Stimulated activated CD8-positive, alpha-beta memory T cell treated with anti-CD3 and anti-CD28 coated beads, Interleukin-15, amount 100 ng/mL, for 4 hours (primary cell): ENCODE data around the gene IZUMO1R.
"Not testable (repeated sequence)": the region's sequence is repeated elsewhere in the genome, so short reads cannot be mapped to it uniquely, and the experiment has no call there.

Source experiments
- DNase-seq, 2 donors: peaks; one replicate each; pipeline ENCODE4 v3.0.0-alpha.2; 2020; ENCODE audit warnings: low read depth in 2 of 2

Gene IZUMO1R

DNA sequence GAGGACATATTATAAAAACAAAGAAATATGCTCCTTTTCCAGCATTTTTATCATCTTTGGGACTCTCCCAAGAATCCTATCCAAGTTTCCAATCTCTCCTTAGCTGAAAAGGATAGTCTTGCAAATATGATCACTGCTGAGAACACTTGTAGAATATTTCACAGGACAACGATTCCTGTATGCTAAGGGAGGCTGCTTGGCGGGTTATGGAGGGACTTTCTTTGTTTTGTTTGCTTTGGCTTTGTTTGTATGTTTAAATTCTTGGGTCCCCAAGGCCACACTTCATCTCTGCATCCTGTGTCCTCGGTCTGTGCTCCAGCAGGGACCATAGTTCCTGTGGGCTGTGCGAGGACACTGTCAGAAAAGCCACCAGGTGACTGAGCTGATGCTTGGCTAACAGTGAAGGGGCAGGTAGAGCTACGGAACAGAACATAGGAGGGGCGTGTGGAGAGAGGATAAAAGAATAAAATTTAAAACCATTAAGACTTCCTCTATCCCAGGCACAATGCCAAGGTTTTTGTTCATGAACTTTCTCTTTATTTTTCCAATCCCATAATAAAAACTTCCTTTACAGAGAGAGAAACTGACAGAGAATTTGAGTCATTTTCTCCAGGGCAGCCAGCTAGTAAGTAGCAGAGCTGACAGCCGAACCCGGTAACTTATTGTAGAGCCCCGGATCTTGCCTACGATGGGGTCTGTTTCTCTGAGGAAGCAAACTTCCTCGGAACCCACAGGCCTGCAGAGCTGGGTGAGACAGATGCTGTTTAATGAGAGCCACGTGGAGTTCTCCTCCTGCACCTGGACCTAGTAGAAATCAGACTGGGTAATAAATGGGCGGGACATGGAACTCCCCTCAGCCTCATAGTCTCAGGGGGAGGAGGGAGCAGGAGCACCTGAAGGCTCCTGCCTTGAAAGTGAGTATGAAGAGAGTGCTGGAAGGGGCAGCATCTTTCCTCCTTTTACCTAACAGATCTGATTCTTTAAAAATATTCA is at the start of gene IZUMO1R:
TSS of gene IZUMO1R (plus strand) at position 615 of the 993 bp plus-strand sequence. CDS start 1,057 bp downstream, outside the sequence.
- DNase-seq = no peak

DNA sequence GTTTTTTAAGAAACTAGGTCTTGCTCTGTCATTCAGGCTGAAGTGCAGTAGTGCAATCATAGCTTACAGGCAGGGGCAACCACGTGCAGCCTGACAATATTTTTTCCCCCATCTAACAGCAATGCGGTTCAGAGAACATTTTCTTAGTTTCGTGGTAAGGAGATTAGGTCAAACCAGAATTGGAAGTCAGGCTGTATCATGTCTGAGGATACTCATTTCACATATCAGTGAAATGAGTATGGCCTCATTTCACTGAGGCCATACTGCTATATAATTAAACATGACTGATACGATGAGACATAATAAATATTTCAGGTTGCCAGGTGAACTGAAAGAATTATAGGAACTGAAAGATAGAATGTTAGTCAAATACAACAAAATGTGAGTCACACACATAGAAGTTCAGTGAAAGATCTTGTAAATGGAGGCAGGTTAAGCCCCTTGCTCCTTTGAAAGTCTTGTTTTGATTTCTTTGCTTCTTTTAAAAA is 32.5 kb upstream of the IZUMO1R start:
- no peak for DNase-seq

DNA sequence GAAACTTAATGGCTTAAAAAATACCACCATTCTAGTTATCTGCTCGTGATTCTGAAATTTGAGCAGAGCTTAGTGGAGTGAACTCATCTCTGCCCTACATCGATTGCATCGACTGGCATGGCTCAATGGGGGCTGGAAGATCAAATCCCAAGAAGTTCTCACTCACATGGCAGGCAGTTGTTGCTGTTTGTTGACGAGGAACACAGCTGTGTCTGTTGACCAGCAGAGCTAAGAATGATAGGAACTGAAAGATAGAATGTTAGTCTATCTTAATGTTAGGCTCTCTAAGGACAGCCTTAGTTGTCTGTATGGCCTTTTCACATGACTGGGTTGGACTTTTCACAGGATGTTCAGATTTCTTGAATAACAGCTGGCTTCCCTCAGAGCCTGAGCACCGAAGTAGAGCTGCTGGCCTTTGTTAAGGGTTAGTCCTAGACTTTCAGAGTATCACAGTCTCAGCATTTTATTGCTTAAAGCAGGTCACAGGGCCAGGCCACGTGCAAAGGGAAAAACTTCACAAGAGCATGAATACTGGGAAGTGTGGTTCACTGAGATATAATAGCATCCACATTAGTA is 31.6 kb upstream of the IZUMO1R start:
- DNase-seq = no peak

DNA sequence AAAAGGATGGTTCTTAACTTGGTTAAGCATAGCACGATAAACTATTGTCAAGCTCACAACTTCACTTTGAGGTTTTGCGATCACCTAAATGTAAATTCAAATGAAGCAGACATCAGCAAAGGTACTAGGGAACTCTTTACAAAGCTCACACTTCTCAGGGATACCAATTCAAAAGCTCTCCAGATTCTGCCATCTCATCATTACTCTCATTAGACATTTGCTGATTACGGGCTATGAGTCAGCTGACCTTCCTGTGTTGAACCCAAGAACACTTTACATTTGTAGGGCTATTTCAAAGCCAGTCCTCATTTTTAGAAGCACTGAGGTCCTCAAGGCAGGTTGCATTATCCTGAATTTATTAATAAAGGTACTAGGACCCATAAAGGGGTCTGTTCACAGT is 28.4 kb upstream of the IZUMO1R start:
- no peak for DNase-seq

DNA sequence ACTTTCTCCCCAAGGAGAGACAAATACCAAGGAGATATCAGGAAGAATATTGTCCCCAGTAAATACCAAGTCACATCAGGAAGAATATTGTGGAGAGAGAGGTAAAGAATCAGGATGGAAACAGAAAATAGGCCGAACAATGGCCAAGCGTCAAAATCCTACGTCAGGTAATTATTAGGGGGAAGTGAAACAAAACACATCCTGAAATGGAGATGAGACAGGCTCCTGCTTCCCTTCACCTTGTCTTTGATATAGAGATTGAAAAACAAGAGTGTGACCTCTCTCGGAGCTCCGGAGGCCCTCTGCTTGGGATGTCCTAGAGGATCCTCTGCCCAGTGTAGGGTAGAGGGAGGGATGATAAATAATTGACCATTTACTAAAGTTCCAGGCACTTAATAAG is 27.4 kb upstream of the IZUMO1R start:
- DNase-seq = no peak

DNA sequence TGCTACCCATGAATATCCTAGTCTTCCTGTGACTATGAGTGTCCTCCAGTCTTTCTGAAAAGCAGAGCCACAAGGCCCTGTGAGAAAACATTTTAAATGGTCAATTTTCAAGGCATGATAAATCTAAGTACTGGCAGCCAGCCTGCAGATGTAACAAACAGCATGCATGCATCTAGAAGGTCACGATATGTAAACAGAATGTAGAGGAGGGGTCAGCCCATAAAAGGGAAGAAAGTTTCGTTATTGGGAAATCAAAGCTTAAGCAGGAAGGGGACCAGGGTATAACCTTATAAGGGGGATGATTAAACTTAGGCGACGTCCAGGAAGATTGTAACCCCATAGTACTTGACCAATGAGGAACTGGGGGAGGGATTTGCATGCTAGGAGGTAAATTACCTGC is 26.2 kb upstream of the IZUMO1R start:
- not testable (repeated sequence) for DNase-seq

DNA sequence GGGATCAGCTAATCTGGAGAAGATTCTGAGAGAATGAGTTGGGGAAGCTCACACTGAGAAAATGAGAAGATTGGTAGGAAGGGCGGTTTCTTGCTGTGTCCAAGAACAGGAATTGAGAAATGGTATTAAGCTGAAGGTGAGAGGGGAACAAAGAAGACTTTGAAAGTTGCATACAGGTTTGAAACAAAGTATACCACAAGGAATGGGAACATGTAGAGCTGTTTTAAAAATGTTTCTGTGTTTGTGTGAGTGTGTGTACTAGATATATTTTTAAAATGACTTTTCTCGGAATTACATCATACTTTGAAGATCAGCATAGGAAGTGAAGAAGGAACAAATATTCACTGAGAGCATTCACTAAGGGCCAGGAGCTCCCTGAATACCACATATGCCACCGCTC is 24.4 kb upstream of the IZUMO1R start:
- no peak for DNase-seq

DNA sequence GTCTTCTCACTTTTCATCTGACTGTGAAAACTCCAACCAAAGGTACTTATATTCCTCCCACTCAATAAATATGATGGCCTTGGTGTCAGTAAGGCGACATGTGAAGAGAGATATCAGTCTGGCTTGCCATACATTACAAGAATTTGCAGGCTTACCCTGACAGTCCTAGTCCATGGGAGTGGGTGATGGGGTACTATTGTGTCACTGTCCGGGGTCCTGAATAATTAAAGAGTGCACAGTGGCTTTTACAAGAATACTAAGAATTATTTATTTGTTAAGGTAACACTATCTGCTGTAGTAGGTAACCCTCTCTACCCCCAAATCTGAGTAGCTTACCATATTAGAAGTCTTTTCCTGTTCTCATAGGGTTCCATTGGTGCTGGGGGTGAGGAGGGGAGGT is 23.1 kb upstream of the IZUMO1R start:
- DNase-seq = no peak

DNA sequence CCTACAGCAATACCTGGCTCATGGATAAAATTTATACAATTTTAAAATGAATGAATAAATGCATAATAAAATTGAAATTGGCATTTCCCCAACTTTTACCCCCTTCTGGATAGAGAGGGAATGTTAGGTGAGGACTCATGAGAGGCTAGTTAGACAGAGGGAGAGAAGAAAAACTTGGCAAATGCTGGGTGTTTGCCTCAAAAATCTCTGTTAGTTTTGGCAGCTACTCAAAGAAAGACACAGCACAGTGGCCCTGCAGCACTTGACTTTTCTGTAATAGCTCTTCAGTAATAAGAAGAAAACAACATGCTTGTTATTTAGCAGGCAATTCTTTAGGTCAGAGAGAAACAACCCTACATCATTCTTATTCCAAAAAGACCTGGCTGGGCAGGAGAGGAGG is 20.7 kb upstream of the IZUMO1R start:
- no peak for DNase-seq

DNA sequence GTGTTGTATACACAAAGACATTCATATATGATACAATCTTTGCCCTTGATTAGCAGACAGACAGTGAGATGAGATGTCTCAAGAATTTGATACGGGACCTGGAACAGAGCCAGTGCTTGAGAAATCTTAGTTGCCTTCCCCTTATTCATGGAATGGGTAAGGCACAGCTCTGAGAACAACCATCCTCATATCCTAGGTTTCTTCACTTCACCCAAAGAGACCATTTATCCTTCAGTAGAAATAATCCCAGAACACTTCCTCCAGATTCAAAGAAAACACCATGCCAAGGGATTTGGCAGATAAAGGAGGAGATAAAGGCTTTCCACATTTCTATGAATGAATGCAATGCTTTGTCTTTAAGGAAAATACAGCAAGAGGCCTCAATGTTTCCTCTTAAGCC is 8.8 kb upstream of the IZUMO1R start:
- no peak for DNase-seq

DNA sequence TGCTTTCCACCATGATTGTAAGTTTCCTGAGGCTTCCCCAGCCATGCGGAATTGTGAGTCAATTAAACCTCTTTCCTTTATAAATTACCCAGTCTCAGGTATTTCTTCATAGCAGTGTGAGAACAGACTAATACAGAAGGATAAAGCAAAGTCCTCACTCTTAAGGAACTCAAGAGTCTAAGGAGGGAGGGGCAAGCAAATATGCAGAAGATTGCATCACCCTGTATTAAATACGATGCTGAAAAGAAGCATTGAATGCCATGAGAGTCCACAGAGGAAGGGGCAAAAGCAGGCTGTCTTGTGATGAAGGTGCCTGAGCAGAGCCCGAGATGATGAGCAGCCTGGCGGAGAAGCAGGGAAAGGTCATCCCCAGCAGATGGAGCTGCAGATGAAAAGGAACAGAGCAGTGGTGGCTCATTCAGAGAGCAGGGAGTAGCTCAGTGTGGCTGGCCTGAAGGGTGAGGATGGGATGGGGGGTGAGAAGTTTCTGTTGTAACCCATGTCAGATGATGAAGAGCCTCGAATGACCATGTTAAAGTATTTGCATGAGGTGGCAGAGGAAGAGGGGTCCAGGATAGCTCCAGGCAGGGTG is 6.3 kb upstream of the IZUMO1R start:
- no peak for DNase-seq

DNA sequence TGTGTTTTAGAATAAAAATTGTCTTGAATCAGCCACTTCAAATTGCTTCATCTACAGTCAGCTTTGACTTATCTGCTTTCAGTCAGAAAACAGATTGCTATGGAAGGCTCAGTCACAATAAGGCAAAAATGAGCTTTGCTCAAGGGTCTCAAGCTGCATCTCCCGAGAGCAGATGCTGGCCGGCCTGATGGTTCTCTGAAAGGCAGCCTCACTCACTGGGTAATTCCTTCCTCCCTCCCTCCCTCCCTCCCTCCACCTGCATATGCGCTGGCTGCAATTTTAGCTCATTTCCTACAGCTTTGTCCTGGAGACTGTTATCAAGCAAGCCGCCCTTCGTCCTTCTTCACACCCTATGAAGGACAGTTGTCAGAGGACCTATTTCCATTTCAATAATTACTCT is 1.6 kb upstream of the IZUMO1R start:
- no peak for DNase-seq

DNA sequence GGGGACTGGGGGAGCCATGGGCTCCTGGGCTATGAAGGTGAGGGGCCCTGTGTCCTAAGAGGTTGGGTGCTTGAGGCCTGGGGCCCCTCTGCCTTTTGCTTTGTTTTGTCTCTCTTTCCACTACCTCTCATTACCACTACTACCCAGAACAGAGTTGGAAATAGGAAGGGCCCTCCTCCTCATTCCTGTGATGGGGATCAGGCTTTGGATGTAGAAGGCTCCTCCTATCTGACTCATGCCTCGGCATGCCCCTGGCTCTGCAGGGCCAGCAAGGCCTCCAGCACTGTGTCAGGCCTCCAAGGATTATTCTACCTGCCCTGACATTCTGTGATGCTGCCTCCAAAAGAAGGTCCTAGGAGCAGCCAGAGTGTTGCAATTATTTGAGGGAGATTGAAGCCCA is 766 bp downstream of the IZUMO1R start:
- no peak for DNase-seq

DNA sequence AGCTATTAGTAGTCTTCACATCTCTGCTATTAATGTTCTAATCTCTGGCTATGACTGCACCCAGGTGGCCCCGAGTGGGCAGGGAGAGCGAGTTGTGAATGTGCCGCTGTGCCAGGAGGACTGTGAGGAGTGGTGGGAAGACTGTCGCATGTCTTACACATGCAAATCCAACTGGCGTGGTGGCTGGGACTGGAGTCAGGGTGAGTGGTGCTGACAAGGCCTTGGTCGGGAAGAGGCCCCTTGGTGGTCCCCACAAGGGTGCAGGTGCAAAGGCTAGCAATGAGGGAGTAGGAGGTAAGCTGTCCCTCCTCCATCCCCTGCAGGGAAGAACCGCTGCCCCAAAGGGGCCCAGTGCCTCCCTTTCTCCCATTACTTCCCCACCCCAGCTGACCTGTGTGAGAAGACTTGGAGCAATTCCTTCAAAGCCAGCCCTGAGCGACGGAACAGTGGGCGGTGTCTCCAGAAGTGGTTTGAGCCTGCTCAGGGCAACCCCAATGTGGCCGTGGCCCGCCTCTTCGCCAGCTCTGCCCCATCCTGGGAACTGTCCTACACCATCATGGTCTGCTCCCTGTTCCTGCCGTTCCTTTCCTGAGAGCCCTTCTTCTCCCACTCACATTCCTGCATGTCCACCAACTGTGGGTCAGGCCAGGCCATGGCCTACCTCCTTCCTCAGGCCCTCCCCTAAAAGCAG is 2.9 kb downstream of the IZUMO1R start:
- DNase-seq = no peak

DNA sequence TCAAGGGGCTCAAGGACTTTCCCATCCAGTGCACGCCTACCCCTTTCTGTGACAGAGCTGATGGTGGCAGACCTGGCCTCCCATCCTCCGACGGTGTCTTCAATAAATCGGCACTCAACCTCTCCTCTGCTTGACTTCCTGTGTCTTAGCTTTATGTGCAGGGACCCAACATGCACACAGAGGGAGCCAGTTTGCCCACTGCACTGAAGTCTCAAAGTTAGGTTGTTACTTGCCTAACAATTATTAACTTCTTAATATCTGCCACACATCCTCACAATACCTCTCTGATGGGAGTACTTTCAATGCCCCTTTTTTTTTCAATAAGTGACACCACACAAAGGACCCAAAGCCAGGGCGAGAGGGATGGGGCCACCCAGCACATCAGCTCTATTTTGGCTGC is 3.6 kb downstream of the IZUMO1R start:
- no peak for DNase-seq

DNA sequence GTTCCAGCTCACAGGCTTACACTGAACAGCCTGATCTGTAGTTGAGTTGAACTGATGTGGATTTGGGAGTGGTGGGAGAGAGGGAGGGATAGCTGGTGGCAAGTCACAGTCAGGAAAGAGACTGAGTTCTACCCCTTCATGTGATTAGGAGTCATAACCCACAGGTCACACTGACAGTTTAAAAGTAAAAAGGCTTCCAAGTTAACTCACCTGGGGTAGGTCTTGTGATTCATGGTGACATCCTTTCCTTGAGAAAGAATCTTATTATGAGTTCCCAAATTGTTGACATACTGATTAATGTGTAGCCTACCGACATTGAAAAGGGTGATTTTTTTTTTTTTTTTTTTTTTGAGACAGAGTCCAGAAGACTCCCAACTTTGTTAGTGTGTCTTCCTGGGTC is 5.4 kb downstream of the IZUMO1R start:
- no peak for DNase-seq

DNA sequence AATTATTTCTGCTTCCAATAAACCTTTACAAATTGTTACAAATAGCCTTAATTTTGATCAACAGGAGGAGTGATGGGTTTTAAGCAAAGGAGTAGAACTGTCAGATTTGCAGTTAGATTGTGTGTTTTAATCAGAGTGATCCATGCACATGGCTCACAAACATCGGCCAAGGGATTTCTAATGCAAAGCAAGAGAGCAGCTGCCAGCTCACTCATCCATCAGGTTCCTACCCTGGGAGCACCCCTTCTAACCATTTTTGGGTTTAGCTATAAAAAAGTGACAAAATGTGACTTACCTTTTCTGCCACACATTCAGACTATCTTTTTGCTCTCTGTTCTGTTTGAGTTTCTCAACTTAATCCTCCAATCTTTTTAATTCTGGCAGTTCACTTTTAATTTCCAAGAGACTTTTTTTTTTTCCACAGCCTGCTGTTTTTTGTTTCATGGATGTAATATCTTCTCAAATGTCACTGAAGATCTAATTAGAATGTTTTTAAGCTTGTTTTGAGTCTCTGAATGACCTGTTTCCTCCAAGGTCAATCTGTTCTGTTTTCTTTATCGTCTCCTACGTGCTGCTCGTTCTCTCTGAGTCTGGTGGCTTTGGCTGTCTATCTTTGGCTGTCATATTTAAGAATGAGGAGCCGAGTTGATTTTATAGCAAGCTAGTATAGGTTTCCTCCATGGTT is 6.0 kb downstream of the IZUMO1R start:
- no peak for DNase-seq

DNA sequence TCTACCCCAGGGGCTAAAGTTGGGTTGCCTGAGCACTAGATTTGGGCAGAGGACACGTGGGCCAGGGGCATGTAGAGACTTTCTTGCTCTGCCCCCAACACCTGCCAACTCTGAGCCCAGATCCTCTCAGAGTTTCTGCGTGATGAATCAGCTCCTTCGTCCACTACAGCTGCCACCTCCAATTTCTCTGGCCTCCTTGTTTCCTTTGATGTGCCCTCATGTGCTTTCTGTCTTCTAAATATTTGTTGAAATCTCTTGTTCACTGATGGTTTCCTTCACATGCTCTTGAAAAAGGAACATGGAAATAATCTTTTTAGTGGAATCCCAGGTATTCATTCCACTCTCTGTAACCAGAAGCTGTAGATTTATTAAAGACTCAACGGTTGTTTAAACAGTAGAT is 8.0 kb downstream of the IZUMO1R start:
- no peak for DNase-seq

DNA sequence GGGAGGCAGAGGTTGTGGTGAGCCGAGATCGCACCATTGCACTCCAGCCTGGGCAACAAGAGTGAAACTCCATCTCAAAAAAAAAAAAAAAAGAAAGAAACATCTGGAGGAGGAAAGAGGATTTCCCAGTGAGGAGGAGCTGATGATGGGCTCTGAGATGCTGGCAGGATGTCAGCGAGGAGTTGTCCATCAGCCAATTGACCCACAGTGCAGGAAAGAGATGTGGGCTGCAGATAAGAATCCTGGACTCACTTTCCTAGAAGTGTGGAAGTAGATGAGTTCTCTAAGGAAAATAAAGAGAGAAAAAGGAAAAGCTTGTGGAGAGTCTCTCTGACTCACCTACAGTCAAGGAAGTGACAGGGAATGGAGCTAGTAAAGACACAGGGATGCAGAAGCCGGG is 9.7 kb downstream of the IZUMO1R start:
- DNase-seq = no peak

DNA sequence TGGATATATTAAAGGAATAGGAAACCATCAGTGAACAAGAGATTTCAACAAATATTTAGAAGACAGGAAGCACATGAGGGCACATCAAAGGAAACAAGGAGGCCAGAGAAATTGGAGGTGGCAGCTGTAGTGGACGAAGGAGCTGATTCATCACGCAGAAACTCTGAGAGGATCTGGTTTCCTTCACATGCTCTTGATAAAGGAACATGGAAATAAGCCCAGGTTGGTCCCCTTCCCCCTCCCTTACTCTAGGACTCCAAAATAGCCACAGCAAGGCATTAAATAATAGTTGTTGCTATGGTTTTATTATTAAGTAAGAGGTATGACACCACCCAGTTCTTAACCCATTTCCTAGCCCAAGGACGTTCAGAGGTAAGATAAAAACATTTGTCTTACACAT is 11.3 kb downstream of the IZUMO1R start:
- no peak for DNase-seq

DNA sequence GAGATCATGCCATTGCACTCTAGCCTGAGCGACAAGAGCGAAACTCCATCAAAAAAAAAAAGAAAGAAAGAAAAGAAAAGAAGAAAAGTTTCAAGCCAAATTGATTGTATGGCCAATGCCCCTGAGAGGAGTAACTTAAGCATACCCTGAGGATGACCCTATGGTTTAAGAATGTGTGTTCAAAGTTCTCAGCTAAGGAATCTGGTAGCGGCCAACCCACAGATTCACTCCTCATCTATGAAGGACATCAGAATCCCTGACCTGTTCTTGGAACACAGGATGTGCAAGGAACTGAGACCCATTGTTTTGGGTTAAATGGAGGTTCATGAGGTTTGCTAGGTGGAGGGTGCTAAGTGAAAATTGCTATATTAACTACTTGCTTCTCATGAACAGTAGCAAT is 18.1 kb downstream of the IZUMO1R start:
- no peak for DNase-seq

DNA sequence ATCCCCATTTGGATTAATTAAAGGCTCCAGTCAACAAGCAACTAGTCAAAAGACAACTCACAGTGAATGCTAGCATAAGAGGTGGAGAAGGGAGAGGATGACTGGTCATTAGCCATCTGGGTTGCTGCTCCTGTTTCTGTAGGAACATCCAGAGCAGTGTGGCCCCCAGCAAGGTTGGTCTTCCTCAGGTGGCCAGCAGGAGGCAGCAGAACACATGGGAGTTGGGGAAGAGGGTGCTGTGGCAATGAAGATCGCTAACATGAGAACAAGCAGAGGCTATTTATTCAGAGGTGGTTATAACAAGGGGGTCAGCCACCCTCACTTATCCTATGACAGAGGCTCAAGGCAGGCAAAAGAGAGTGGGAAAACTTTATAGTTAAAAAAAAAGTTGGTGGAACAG is 21.3 kb downstream of the IZUMO1R start:
- peak in 1 of 2 donors; percentile 9 for DNase-seq
